PC-9 (cell line): ENCODE measurements around the gene FAM219A. TPM values are rescaled to one million over a fixed set of nuclear protein-coding genes. Genes with fewer than 3 reads are reported as not detected.

ENCODE experiments used
- BruUV-seq: library from RNA; stranded (reverse); fragments of 400-500 nt; replicated peaks from 2 replicates; lab custom pipeline; 2021; lab: Mats Ljungman, UMichigan
- CTCF ChIA-PET: fragments of 300-600 bp; sonication (Branson Sonifier 250); formaldehyde crosslinking; loops from one replicate; lab custom pipeline; 2022; ENCODE audit warnings: antibody characterized with exemption; lab: Charles Lee
- POLR2A ChIA-PET: fragments of 300-600 bp; sonication (Branson Sonifier 250); formaldehyde crosslinking; loops from one replicate; lab custom pipeline; 2022; ENCODE audit warnings: antibody characterized with exemption; ENCODE audit not compliant: unreplicated experiment; lab: Charles Lee
- DNase-seq, 2 experiments: peaks; one replicate each; pipeline versions ENCODE4 v3.0.0 to v3.0.0-alpha.2; 2015 to 2022; ENCODE audit warnings: mixed read lengths in 1 of 2
- H2AFZ ChIP-seq: fragments of 200-600 bp; sonication (generic); 2 replicates; pipeline ENCODE4 v1.8.1; 2017; ENCODE audit warnings: antibody characterized with exemption
- H3F3A ChIP-seq: fragments of 200-600 bp; sonication (generic); 2 replicates; pipeline ENCODE4 v1.8.1; 2017; ENCODE audit warnings: antibody characterized with exemption, mild to moderate bottlenecking, low read depth; ENCODE audit not compliant: insufficient read depth
- H3K27ac ChIP-seq: fragments of 200-600 bp; sonication (generic); 2 replicates; pipeline ENCODE4 v1.6.1; 2016; ENCODE audit warnings: mixed run types
- H3K27me3 ChIP-seq: fragments of 200-600 bp; sonication (generic); 2 replicates; pipeline ENCODE4 v1.6.1; 2016; ENCODE audit warnings: low read depth, mixed run types; ENCODE audit not compliant: insufficient read depth
- H3K36me3 ChIP-seq: fragments of 200-600 bp; sonication (generic); 2 replicates; pipeline ENCODE4 v1.6.1; 2016; ENCODE audit warnings: low read depth, mixed run types
- H3K4me1 ChIP-seq: fragments of 200-600 bp; sonication (generic); replicated peaks from 2 replicates; pipeline ENCODE4 v1.6.1; 2016; ENCODE audit warnings: mixed run types; ENCODE audit not compliant: insufficient read depth
- H3K4me2 ChIP-seq: fragments of 200-600 bp; sonication (generic); 2 replicates; pipeline ENCODE4 v1.6.1; 2017; ENCODE audit warnings: mixed run types
- H3K4me3 ChIP-seq: fragments of 200-600 bp; sonication (generic); 2 replicates; pipeline ENCODE4 v1.6.1; 2016; ENCODE audit warnings: mixed run types
- H3K79me2 ChIP-seq: fragments of 200-600 bp; sonication (generic); 2 replicates; pipeline ENCODE4 v1.6.1; 2017; ENCODE audit warnings: low read depth, mixed run types
- H3K9me2 ChIP-seq: fragments of 200-600 bp; sonication (generic); 2 replicates; pipeline ENCODE4 v1.8.1; 2017; ENCODE audit warnings: mild to moderate bottlenecking; ENCODE audit not compliant: insufficient read depth
- H3K9me3 ChIP-seq: fragments of 200-600 bp; sonication (generic); 2 replicates; pipeline ENCODE4 v1.8.1; 2016; ENCODE audit warnings: low read depth; ENCODE audit not compliant: insufficient read depth
- H4K20me1 ChIP-seq: fragments of 200-600 bp; sonication (generic); 2 replicates; pipeline ENCODE4 v1.8.1; 2017; ENCODE audit not compliant: insufficient read depth
- CTCF ChIP-seq: fragments of 200-600 bp; sonication (generic); conservative IDR thresholded peaks from 2 replicates; pipeline ENCODE4 v1.6.1; 2017; ENCODE audit warnings: mixed run types, antibody characterized with exemption, mild to moderate bottlenecking, moderate library complexity
- EZH2 ChIP-seq: fragments of 200-600 bp; sonication (generic); IDR thresholded peaks from 2 replicates; pipeline ENCODE4 v1.8.0; 2017; ENCODE audit warnings: antibody characterized with exemption, low read depth
- intact Hi-C: fragments of 100-400 bp; cut with micrococcal nuclease; formaldehyde crosslinking; loops from one replicate; pipeline ENCODE4 v1.10.0; 2022; ENCODE audit not compliant: unreplicated experiment
- total RNA-seq: library from RNA; stranded (reverse); gene quantifications from 2 replicates; pipeline ENCODE4 v1.2.3, GENCODE V29; 2021

FAM219A gene
- total RNA-seq, 1 experiment from 2014 or later: 15.6 TPM

DNA sequence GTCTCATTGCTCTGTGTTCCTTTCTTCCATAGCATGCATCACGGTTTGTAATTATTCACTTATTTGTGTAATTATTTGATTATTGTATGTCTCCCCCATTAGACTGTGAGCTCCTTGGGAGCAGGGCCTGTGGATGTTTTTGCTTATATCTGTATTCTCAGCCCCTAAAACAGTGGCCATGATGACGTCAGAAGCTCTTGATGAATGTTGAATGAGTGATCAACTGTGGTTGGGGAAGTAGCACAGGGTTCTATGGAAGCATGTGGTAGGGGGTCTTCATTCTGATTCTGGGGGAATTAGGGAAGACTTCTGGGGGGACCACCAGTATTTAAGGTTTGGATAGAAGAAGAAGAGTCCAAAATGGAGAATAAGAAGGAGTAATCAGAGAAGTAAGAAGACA lies 6.2 kb upstream of the FAM219A start:
- ChIA-PET POLR2A (no interaction called here), CTCF (no interaction called here)
- H3K4me3 ChIP-seq: no peak overlapping the region
- no TSS peak for BruUV-seq
- no peak overlapping the region for H3K27ac ChIP-seq
- intact Hi-C loops: no loop called here
- no peak for DNase-seq
- peaks cover 15% of the 10 kb centered on the region for H3K4me1 ChIP-seq
- no peaks in the 10 kb centered on the region for H3K27me3 ChIP-seq
- no peaks in the 10 kb centered on the region for H3K9me2 ChIP-seq
- peaks cover 4% of the 10 kb centered on the region; the same call in 1 of the 2 replicates for H3F3A ChIP-seq
- H3K79me2 ChIP-seq: no peaks in the 10 kb centered on the region
- H2AFZ ChIP-seq: no peak overlapping the region
- H4K20me1 ChIP-seq: no peaks in the 10 kb centered on the region
- H3K4me2 ChIP-seq: no peak overlapping the region
- no peaks in the 10 kb centered on the region for H3K36me3 ChIP-seq
- H3K9me3 ChIP-seq: no peaks in the 10 kb centered on the region
- TF ChIP-seq EZH2 (no peak), CTCF (no peak)

GRCh38 chr9:34463901-34464232 lies 5.5 kb upstream of the FAM219A start:
- Histone ChIP-seq H3K4me2 (peak overlapping the region; percentile 60), H3K4me1 (peaks cover 15% of the 10 kb centered on the region), H2AFZ (no peak overlapping the region), H4K20me1 (no peaks in the 10 kb centered on the region), H3K4me3 (no peak overlapping the region), H3K36me3 (no peaks in the 10 kb centered on the region), H3K79me2 (no peaks in the 10 kb centered on the region), H3K9me3 (no peaks in the 10 kb centered on the region), H3K27me3 (no peaks in the 10 kb centered on the region), H3K27ac (no peak overlapping the region), H3F3A (peaks cover 4% of the 10 kb centered on the region; the same call in 1 of the 2 replicates), H3K9me2 (no peaks in the 10 kb centered on the region)
- CTCF ChIA-PET: interaction anchor here (0.6 kb wide), 1 partner anchor 169 kb away, joined by 7 read pairs; no protein-coding TSS in a partner anchor
- no TSS peak for BruUV-seq
- POLR2A ChIA-PET: no interaction called here
- DNase-seq: no peak
- intact Hi-C loops: no loop called here
- TF ChIP-seq EZH2 (no peak), CTCF (no peak)

GRCh38 chr9:34463098-34463900 lies 4.9 kb upstream of the FAM219A start:
- TF ChIP-seq EZH2 (no peak), CTCF (no peak)
- no TSS peak for BruUV-seq
- POLR2A ChIA-PET: interaction anchor here (0.5 kb wide), 1 partner anchor 336 kb away, joined by 3 read pairs; the partner anchor contains the start of gene DCAF12

More at GRCh38 chr9:34463098-34463900, 4.9 kb upstream of the FAM219A start:
- no peaks in the 10 kb centered on the region for H3K27me3 ChIP-seq
- H3K4me1 ChIP-seq: peaks cover 15% of the 10 kb centered on the region
- no peak overlapping the region for H2AFZ ChIP-seq
- no peak overlapping the region for H3K4me3 ChIP-seq
- peaks cover 4% of the 10 kb centered on the region; the same call in 1 of the 2 replicates for H3F3A ChIP-seq
- no peaks in the 10 kb centered on the region for H3K36me3 ChIP-seq
- H3K9me2 ChIP-seq: no peaks in the 10 kb centered on the region
- CTCF ChIA-PET: interaction anchor here (0.6 kb wide), 1 partner anchor 169 kb away, joined by 7 read pairs; no protein-coding TSS in a partner anchor
- H4K20me1 ChIP-seq: no peaks in the 10 kb centered on the region
- peak; percentile 17 to 75 for DNase-seq
- intact Hi-C loops: no loop called here
- H3K9me3 ChIP-seq: no peaks in the 10 kb centered on the region
- no peaks in the 10 kb centered on the region for H3K79me2 ChIP-seq
- peak overlapping the region; percentile 60 for H3K4me2 ChIP-seq
- H3K27ac ChIP-seq: peak overlapping the region; percentile 37; the same call in 1 of the 2 replicates
